HepG2 (cell line): Measurements from ENCODE around the gene SRXN1. TPM values are rescaled to one million over a fixed set of nuclear protein-coding genes. Genes with fewer than 3 reads are reported as not detected.

Experiments used
- ARID2 ChIP-seq: sonication (generic); formaldehyde crosslinking; IDR thresholded peaks from 2 replicates; pipeline ENCODE4 v1.8.1; 2022; ENCODE audit warnings: mild to moderate bottlenecking, missing genetic modification reagents, borderline replicate concordance
- HDAC1 ChIP-seq: sonication (generic); formaldehyde crosslinking; IDR thresholded peaks from 2 replicates; pipeline ENCODE4 v1.5.1; 2020; ENCODE audit warnings: mild to moderate bottlenecking, missing genetic modification reagents
- HDAC2 ChIP-seq: sonication (generic); formaldehyde crosslinking; IDR thresholded peaks from 2 replicates; pipeline ENCODE4 v1.4.0; 2020; ENCODE audit warnings: missing genetic modification reagents
- HOXA3 ChIP-seq: sonication (generic); formaldehyde crosslinking; IDR thresholded peaks from 2 replicates; pipeline ENCODE4 v1.5.0; 2020; ENCODE audit warnings: missing genetic modification reagents
- JUN ChIP-seq: sonication (generic); formaldehyde crosslinking; IDR thresholded peaks from 2 replicates; pipeline ENCODE4 v1.4.0; 2020; ENCODE audit warnings: mild to moderate bottlenecking, missing genetic modification reagents
- KDM2A ChIP-seq: sonication (generic); formaldehyde crosslinking; IDR thresholded peaks from 2 replicates; pipeline ENCODE4 v1.4.0; 2020; ENCODE audit warnings: low read depth, missing genetic modification reagents, borderline replicate concordance
- MTF1 ChIP-seq: sonication (generic); formaldehyde crosslinking; IDR thresholded peaks from 2 replicates; pipeline ENCODE4 v1.5.0; 2020; ENCODE audit warnings: missing genetic modification reagents
- NR1H2 ChIP-seq: sonication (generic); formaldehyde crosslinking; IDR thresholded peaks from 2 replicates; pipeline ENCODE4 v1.8.1; 2022; ENCODE audit warnings: low read depth, missing genetic modification reagents, borderline replicate concordance
- RFX1 ChIP-seq: fragments of 450-650 bp; IDR thresholded peaks from 2 replicates; pipeline ENCODE4 v1.6.1; 2017
- RFXAP ChIP-seq: sonication (generic); formaldehyde crosslinking; IDR thresholded peaks from 2 replicates; pipeline ENCODE4 v1.4.0; 2020; ENCODE audit warnings: missing genetic modification reagents, borderline replicate concordance
- TBX3 ChIP-seq: fragments of 450-650 bp; IDR thresholded peaks from 2 replicates; pipeline ENCODE4 v1.6.1; 2017; ENCODE audit warnings: antibody characterized with exemption, mild to moderate bottlenecking, inconsistent platforms, borderline replicate concordance
- TEAD2 ChIP-seq: sonication (generic); formaldehyde crosslinking; IDR thresholded peaks from 2 replicates; pipeline ENCODE4 v1.9.0; 2021; ENCODE audit warnings: missing genetic modification reagents
- U2AF2 ChIP-seq: fragments of 200-400 bp; formaldehyde crosslinking; IDR thresholded peaks from 2 replicates; pipeline ENCODE4 v1.6.1; 2017; ENCODE audit warnings: low read depth, mild to moderate bottlenecking, low read length
- YEATS2 ChIP-seq: sonication (generic); formaldehyde crosslinking; IDR thresholded peaks from 2 replicates; pipeline ENCODE4 v1.4.0; 2020; ENCODE audit warnings: missing genetic modification reagents, borderline replicate concordance
- YY1 ChIP-seq: IDR thresholded peaks from 2 replicates; pipeline ENCODE4 v1.6.1; 2011; ENCODE audit warnings: low read length, low read depth, moderate library complexity, mild to moderate bottlenecking; ENCODE audit not compliant: insufficient read depth, insufficient replicate concordance
- ZNF382 ChIP-seq: sonication (generic); formaldehyde crosslinking; IDR thresholded peaks from 2 replicates; pipeline ENCODE4 v1.5.0; 2020; ENCODE audit warnings: missing genetic modification reagents, mild to moderate bottlenecking, borderline replicate concordance
- ZNF790 ChIP-seq: sonication (generic); formaldehyde crosslinking; IDR thresholded peaks from 2 replicates; pipeline ENCODE4 v1.8.0; 2022; ENCODE audit warnings: missing genetic modification reagents, mild to moderate bottlenecking, borderline replicate concordance
- ZZZ3 ChIP-seq: sonication (generic); formaldehyde crosslinking; IDR thresholded peaks from 2 replicates; pipeline ENCODE4 v1.4.0; 2020; ENCODE audit warnings: missing genetic modification reagents, mild to moderate bottlenecking, borderline replicate concordance
- polyA plus RNA-seq, 8 experiments: library from polyadenylated mRNA; depleted of rRNA in 3 of 8; stranded (reverse) in 7 of 8; unstranded in 1 of 8; fragments of >200 nt; fragmentation: Illumina TruSeq in 4 of 8; extraction: Trizol in 4 of 8; gene quantifications; 2 replicates each; pipeline versions ENCODE4 v1.2.1 to v1.2.3, GENCODE V29; 2011 to 2016; ENCODE audit warnings: low read depth in 4 of 8, missing spikeins in 1 of 8, mixed read lengths in 1 of 8; ENCODE audit not compliant: insufficient read depth in 1 of 8
- total RNA-seq, 5 experiments: library from RNA; depleted of rRNA; stranded (reverse); fragments of >200 nt; fragmentation: Illumina TruSeq; extraction: Trizol; gene quantifications; 2 replicates each; pipeline ENCODE4 v1.2.3, GENCODE V29; 2016; ENCODE audit warnings: low read depth in 1 of 5
- TF ChIP-seq, protein P1 (sequence below), 2 experiments: sonication (generic) in 1 of 2; formaldehyde crosslinking in 1 of 2; IDR thresholded peaks; 2 replicates each; pipeline versions ENCODE4 v1.4.0 to v1.6.1; 2018 to 2020; ENCODE audit warnings: missing genetic modification reagents in 2 of 2, borderline replicate concordance in 1 of 2, low read depth in 1 of 2, mild to moderate bottlenecking in 1 of 2, missing biosample characterization in 1 of 2
- TF ChIP-seq, protein P2 (sequence below): sonication (generic); formaldehyde crosslinking; IDR thresholded peaks from 2 replicates; pipeline ENCODE4 v1.4.0; 2020; ENCODE audit warnings: low read depth, missing genetic modification reagents
- TF ChIP-seq, protein P3 (sequence below): sonication (generic); formaldehyde crosslinking; IDR thresholded peaks from 2 replicates; pipeline ENCODE4 v1.4.0; 2020; ENCODE audit warnings: missing genetic modification reagents

SRXN1 gene
- total and polyA plus RNA-seq, 2 of the 13 experiments (the other 11 are each of a cell fraction or from before 2014, with no cell fraction given) = 29.9 to 87.7 TPM

DNA sequence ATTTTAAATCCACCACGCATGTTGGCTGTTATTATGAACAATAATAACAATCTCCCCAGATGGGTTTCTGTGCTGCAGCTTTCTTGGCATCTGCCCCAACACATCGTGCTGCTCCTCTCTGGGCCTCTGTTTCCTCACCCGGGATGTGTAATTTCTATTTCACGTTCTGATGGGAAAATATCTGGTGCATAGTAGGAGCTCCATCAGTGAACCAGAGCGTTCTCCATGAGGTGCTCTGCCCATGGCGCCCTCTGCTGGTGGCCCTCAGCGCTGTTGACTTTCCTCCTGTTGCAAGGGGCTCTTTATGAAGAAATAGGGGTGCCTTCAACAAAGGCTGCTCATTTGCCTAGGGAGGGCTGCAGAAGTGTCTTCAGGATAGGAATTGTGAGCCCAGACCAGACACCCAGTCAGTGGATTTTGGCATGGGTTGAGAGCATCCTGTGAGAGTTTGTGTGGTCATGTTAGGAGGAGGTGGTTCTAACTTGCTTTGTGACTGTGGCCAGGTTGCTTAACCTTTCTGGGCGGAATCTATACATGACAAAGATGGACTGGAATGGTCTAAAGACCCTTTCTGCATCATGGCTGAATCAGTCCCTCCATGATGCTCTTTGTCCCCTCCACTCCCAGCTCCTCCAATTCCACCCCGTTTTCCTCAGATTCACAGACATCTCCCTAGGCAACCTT lies 14.5 kb upstream of the SRXN1 start (continued):
- TF ChIP-seq ZNF382 (CRISPR knock-in tag) (no peak), JUN (no peak), ZNF790 (no peak), NR1H2 (CRISPR knock-in tag) (no peak), TBX3 (no peak), YEATS2 (CRISPR knock-in tag) (no peak), HOXA3 (CRISPR knock-in tag) (no peak), HDAC2 (0 out of 2 replicates have a peak, but pooled peaks have one; percentile 13), ARID2 (no peak), YY1 (no peak), U2AF2 (no peak), RFXAP (CRISPR knock-in tag) (no peak), HDAC1 (CRISPR knock-in tag) (no peak), KDM2A (CRISPR knock-in tag) (peak; percentile 66; the same call in 1 of the 2 replicates), TEAD2 (CRISPR knock-in tag) (no peak), MTF1 (CRISPR knock-in tag) (no peak), RFX1 (no peak), ZZZ3 (CRISPR knock-in tag) (no peak)
- TF ChIP-seq, protein P1, sequence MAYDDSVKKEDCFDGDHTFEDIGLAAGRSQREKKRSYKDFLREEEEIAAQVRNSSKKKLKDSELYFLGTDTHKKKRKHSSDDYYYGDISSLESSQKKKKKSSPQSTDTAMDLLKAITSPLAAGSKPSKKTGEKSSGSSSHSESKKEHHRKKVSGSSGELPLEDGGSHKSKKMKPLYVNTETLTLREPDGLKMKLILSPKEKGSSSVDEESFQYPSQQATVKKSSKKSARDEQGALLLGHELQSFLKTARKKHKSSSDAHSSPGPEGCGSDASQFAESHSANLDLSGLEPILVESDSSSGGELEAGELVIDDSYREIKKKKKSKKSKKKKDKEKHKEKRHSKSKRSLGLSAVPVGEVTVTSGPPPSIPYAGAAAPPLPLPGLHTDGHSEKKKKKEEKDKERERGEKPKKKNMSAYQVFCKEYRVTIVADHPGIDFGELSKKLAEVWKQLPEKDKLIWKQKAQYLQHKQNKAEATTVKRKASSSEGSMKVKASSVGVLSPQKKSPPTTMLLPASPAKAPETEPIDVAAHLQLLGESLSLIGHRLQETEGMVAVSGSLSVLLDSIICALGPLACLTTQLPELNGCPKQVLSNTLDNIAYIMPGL (CRISPR knock-in tag; IDR thresholded peaks at IDR 0.05; ENCODE audit: borderline replicate concordance in 1 of 2, low read depth in 1 of 2) = peak in 1 of 2 experiments; percentile 50; a peak in 1 of 4 replicates
- TF ChIP-seq, protein P2, sequence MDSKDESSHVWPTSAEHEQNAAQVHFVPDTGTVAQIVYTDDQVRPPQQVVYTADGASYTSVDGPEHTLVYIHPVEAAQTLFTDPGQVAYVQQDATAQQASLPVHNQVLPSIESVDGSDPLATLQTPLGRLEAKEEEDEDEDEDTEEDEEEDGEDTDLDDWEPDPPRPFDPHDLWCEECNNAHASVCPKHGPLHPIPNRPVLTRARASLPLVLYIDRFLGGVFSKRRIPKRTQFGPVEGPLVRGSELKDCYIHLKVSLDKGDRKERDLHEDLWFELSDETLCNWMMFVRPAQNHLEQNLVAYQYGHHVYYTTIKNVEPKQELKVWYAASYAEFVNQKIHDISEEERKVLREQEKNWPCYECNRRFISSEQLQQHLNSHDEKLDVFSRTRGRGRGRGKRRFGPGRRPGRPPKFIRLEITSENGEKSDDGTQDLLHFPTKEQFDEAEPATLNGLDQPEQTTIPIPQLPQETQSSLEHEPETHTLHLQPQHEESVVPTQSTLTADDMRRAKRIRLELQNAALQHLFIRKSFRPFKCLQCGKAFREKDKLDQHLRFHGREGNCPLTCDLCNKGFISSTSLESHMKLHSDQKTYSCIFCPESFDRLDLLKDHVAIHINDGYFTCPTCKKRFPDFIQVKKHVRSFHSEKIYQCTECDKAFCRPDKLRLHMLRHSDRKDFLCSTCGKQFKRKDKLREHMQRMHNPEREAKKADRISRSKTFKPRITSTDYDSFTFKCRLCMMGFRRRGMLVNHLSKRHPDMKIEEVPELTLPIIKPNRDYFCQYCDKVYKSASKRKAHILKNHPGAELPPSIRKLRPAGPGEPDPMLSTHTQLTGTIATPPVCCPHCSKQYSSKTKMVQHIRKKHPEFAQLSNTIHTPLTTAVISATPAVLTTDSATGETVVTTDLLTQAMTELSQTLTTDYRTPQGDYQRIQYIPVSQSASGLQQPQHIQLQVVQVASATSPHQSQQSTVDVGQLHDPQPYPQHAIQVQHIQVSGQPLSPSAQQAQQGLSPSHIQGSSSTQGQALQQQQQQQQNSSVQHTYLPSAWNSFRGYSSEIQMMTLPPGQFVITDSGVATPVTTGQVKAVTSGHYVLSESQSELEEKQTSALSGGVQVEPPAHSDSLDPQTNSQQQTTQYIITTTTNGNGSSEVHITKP = 0 out of 2 replicates have a peak, but pooled peaks have one; percentile 44
- TF ChIP-seq, protein P3, sequence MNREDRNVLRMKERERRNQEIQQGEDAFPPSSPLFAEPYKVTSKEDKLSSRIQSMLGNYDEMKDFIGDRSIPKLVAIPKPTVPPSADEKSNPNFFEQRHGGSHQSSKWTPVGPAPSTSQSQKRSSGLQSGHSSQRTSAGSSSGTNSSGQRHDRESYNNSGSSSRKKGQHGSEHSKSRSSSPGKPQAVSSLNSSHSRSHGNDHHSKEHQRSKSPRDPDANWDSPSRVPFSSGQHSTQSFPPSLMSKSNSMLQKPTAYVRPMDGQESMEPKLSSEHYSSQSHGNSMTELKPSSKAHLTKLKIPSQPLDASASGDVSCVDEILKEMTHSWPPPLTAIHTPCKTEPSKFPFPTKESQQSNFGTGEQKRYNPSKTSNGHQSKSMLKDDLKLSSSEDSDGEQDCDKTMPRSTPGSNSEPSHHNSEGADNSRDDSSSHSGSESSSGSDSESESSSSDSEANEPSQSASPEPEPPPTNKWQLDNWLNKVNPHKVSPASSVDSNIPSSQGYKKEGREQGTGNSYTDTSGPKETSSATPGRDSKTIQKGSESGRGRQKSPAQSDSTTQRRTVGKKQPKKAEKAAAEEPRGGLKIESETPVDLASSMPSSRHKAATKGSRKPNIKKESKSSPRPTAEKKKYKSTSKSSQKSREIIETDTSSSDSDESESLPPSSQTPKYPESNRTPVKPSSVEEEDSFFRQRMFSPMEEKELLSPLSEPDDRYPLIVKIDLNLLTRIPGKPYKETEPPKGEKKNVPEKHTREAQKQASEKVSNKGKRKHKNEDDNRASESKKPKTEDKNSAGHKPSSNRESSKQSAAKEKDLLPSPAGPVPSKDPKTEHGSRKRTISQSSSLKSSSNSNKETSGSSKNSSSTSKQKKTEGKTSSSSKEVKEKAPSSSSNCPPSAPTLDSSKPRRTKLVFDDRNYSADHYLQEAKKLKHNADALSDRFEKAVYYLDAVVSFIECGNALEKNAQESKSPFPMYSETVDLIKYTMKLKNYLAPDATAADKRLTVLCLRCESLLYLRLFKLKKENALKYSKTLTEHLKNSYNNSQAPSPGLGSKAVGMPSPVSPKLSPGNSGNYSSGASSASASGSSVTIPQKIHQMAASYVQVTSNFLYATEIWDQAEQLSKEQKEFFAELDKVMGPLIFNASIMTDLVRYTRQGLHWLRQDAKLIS (CRISPR knock-in tag) = no peak
